Stimulated activated CD4-positive, alpha-beta T cell treated with anti-CD3 and anti-CD28 coated beads, Interleukin-12 subunit alpha, Interleukin-12 subunit beta, amount 100 ng/mL, for 4 hours (primary cell): ENCODE data around the gene LSAMP.

Experiments used
- DNase-seq: peaks from one replicate; pipeline ENCODE4 v3.0.0-alpha.2; 2020

The LSAMP gene

DNA sequence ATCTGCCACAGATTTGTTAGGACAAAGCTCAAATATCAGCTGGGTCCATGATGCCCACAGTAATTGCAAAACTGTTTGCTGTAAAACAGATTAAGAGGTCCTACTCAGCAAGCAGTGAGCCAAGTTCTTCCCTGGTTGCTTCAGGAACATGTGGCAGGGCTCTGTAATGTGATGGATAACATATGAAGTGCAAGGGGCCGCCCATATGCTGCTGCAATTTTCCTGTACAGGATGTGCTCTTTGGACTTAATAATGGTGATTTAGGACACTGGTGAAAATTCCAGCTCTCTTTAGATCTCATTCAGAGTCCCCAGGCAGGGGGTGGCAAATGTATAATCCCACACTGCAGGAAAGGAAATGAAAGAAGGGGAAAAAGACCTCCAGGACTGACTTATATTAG lies 289.4 kb downstream of the LSAMP start:
- DNase-seq = no peak

DNA sequence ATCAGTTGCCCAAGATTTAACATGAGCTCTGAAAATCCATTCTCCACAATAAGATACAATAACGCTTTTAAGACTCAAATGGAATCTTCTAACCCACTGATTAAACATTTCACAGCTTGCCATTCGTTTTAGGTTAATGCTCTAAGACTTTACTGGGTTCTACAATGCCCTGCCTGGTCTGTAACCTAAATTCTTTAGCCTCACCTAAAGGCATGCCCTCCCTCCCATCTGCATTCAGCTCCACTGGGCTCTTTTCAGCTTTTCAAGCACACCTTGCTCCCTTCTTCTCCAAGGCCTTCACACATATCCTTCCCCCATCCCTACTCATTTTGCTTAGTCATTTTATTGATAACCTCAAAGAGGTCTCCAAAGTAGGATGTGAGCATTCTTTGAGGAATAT lies 290.9 kb downstream of the LSAMP start:
- no peak for DNase-seq

DNA sequence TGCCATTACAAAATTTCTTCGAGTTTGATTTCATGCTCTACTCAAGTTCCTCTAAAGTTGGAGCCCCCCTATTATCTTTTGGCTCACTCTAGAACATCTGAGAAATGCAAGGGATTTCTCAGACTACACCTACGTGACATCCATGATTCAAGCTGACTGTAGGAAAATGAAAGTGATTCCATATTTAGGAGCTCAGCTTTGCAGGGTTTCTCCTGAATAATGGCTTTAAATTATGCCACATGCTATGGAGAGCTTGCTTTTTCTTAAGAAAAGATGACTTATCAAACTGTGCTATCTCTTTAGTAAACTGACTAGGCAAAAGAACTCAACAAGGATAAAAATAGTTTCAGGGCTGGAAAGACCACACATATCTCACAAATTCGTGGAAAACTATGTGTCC lies 292.1 kb downstream of the LSAMP start:
- DNase-seq = no peak

DNA sequence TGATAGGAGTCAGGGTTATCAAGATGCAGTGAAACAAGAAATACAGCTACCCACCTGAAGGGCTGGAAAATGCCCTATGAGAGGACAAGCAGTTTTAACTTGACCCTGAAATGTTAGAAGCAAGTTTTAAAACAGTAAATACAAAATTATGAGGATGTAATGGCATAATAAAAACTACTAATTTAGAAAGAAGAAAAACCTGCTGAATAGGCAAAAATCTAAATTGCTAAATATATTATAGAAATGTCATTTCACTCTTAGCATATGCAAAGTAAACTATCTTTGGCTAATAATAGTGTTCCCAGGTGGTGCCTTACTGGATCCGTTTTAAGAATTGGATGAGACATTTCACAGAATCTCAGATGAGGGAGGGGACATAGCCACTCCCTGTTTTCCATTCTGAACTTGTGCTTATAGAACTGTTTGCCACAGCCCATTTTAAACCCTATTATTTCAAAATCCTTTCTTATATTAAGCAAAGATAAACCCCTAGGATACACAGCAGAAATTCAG lies 294.6 kb downstream of the LSAMP start:
- DNase-seq = no peak

DNA sequence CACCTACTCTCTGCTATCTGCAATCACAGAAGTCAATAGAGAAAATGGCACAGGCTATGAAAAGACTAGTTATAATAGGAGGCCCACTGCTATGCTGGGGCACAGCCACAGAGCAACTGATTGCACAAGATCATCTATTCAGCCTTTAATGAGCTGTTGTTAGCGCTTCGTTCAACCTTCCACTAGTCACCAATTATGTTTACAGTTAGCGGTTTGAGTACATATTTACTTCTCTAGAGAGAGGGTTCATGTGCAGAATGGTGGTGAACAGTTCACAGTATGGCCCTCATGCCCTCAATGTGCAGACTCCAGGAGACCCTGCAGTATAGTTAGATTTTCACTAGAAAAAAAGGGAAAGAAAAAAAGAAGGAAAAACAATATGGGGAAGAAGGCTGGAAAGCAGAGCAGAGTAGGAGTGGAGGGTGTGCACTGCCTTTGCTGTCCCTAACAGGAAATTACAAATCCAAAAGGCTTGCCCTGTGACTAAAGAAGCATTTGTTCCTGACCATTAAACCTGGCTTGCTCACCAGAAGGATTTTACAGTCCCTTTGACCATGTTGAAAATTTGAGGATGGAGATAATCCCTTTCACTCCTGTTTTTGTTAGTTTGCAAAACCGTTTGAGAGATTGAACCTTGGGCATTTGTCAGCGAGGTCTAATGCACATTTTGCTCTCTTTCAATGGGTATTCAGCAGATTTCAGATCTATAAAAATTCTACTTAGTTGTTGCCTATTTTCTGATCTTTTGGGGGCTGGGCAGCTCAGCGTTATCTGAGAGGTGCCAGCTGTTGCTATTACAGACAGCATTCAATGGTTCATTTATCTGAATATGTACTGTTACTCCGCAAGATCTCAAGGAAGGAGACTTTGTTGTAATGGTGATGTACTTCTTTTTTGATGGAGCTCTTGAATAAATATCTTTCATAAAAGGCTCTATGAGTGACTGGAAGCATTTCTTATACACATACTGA lies 296.1 kb downstream of the LSAMP start:
- no peak for DNase-seq

DNA sequence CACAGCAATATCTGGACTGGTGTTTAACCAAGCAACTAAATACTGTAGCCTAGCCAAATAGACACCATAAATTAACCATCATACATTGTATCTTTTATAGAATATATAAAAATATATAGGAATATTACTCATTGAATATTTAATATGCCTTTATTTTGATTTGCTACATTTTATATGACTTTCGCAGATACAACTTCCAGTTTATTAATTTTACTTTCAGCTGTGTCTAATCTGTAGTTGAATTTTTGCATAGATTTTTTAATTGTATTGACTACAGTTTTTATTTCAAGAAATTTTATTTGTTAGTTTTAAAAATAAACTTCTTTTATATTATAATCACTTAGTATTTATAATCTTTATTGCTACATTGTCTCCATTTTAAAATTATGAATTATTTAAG lies 299.7 kb downstream of the LSAMP start:
- DNase-seq = no peak

DNA sequence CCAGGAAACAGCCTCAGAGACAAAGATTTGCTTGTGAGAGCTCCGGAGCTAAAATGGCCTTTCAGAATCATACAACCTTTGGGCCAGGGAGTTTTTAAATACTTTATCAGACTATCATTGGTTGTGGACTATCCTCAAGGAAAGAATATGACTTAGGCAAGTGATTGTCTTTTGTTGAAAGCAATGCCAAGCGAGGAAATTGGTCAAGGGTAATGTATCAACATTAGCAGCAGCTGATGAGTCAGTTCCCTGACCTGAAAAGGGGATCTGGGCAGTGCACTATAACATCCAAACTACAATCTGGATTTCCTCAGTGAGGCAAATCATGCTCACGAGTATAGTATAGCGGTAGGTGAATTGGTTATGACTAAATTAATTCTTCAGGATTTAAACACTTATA lies 303.6 kb downstream of the LSAMP start:
- DNase-seq = no peak

DNA sequence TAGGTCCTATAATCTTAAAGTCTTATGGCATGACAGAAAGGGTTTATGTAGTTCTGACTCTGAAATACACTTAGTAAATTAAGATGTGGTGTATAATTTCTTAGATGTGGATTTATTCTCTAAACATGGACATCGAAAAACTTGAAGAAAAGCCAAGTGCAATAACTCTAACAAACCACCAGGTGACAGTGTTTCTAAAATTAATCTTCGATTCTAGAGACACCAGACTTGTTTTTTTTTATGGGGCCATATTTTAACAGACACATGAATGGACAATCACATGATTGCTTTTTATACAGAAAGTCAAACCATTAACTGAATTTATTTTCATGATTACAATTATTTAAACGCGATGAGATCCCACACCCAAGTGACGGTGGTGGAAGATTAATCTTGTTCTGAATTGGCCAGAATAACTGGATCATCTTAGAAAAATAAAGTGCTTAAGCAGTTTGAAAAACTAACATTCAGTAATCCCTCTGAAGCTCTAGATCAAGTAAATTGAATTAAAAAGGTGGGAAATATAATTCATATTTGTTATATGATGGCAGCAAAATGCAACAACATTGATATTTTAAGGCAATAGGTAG lies 305.1 kb downstream of the LSAMP start:
- no peak for DNase-seq

DNA sequence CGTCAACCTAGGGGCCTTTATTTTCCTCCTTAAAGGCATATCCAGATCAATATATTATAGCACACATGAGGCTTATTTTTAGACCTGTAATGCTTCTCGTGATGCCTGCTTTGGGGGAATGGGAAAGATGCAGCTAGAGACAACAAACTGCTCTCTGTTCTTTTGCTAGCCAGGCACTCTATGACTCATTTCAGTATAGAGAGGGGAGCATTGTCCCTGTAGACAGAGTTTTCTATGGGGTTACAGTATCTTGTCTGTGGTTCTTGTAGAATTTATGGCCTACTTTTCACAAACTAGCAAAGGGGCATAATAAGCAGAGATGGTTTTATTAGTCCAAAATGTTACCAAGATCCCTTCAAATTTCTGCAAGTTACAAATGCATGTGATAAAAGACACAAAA lies 305.6 kb downstream of the LSAMP start:
- no peak for DNase-seq

DNA sequence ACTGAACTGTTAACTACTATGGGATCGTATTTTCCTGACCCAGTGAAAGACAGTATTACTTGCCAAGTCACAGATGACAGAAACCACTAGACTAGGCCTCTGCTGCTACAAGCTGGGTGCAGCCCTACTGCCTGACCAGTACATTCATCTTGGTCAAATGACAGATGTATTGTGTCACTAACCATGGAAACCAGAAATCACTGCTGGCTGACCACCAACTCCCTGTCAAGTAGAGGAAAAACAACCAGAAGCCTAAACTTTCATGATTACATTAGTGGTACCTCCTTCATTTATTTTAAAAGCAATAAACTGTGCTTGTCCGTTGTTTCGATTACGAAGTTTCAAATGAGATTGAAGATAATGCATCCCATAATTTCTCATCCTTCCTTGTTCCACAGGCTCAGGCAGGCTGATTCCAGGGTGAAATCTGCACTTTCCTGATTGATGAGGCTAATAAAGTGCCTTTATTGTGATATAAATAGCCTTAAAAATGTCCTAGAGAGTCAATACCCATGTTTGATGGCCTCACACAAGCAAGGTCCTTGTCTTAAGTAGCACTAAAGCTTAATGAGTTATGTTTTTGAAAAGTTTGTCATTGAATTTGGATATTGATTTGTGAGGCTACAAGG lies 309.7 kb downstream of the LSAMP start:
- DNase-seq = no peak

DNA sequence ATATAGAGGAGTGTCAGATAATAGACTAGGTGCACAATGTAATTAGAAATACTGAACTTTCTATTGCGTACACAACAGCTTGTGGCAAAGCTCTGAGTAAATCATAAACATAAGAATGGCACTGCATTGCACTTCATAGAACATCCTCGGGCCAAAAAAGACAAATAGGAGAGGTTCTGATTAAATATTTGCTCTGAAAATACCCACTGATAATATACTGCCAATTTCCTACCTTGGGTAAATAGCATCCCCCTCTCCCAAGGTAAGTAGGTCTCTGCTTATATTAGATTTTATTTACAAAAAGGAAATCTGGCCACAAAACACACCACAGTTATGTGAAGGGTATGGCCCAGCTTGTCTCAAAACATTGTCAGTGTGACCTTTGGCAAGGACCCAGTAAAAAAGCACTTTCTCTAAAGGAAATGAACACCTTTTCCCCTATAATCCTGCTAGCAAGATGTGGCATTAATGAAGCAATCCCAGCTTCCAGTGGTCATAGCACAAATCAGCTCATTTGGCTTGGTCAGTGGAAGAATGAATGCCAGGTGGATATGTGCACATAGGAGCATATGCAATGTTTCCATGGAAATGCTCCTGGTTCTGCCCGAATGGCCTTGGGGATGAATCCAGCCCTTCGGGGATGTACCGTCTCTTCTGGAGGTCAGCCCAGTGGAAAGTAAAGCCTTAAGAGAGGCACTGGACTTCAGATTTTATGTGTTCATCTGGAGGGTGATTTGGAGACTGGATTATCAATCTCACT lies 315.9 kb downstream of the LSAMP start:
- DNase-seq = no peak

DNA sequence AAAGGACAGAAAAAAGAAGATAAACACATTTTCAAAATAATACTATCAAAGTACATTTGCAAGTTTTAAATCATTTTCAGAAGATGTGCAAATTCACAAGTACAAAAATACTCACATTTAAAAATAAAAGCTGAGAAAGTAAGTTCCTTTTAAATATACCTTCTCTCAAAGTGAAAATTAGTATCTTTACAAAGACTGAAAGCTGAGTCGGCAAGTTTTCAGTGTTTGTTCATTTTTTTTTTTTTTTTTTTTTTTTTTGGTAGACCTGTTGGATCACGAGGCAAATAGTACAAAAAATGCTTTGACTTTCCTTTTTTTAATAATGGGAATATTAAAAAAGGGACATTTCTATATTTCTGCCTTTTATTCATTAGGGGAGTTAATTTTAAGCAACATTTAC lies 317.8 kb downstream of the LSAMP start:
- DNase-seq = no peak

DNA sequence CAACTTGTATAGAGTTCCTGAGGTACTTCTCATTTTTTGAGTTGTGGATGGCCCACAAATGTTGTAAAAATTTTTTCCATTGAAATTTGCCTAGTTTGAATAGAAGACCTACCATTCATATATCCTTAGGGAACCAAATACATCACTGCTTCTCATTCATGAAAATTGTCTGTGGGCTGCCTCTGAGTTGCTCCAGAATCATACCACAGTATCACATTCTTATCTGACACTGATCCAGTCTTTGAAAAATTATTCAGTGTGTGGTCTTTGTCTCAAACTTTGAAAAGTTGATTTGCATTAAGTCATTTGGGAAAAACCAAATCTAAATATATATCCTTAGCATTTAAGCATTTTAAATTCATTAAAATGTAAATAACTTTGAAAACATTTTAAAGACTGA lies 321.1 kb downstream of the LSAMP start:
- DNase-seq = no peak

DNA sequence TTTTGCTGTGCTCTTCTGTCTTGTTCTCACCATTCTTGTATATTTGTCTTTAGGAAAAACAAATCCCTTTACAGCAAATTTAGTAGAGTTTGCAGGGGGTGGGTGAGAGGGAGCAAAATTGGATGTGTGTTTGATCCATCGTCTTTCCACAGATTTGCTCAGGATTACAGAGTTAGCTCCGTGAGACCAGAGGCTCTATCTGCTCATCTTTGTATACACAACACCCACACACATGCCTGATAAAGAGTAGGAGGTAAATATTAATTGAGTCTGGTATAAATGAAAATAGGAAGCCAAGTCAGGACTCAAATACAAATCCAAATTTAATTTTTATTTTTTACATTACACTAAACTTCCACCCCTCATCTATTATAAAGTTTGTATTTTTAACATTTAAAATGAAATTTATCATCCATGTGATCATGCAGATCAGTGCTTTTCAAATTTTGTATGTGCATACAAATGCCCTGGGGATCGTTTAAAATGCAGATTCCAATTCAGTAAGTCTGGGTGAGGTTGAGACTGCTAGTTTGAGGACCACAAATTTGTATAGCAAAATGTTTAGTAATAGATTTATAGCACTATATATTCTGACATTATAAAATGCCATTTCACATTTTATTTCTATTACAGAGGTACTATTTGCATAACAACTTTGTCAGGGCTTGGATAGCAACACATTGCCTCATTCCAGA lies 326.7 kb downstream of the LSAMP start:
- no peak for DNase-seq

DNA sequence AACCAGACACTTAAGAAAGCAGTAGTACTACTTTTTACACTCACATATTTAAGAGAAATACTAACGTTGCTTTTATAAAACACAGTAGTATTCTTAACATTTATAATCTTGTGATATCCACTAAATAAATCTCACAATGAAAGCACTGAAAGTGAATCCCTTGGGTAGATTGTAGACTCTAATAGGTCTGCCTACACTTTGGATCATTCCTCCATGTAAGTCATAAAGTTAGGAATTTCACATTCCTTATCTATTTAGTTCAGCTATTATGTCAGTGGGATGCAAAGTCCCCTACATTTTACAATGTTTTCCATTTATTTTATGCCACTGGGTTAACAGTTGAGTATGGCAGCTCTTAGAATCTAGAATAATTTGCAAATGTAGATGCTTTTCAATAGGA lies 330.7 kb downstream of the LSAMP start:
- DNase-seq = no peak

DNA sequence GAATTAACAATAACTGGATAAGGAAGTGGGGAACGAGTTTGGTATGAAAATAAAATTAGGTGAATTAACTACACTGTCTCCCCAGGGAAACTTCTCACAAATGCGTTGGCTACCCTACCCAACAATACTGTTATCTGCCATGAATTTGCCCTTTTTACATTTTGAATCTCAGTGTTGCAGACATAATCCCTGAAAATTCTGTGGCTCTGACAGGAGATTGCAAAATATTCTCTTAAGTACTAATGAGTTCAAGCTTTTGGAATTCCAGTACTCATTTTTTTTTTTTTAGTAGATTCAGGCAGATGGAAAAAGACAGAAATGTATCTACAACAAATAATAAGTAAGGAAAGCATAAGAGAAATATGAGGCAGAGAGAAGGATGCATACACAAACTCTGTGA lies 332.6 kb downstream of the LSAMP start:
- DNase-seq = no peak

DNA sequence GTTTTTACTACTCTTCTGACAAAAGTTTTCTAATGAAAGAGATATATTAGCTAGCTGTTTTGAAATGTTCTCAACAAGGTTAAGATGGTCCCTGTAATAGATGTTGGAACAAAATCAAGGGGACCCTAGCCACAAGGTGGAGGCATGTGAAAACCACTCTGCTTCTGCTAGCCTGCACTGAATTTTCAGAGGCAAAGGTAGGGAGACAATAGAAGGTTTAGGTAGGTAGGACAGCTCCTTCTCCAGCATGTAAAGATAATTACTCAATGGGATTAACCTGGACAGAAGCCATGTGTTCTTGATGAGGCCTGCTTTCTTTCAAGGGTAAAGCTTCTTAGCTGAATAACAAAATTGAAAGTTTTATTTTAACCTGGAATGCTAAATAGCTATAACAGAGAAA lies 333.5 kb downstream of the LSAMP start:
- DNase-seq = no peak

DNA sequence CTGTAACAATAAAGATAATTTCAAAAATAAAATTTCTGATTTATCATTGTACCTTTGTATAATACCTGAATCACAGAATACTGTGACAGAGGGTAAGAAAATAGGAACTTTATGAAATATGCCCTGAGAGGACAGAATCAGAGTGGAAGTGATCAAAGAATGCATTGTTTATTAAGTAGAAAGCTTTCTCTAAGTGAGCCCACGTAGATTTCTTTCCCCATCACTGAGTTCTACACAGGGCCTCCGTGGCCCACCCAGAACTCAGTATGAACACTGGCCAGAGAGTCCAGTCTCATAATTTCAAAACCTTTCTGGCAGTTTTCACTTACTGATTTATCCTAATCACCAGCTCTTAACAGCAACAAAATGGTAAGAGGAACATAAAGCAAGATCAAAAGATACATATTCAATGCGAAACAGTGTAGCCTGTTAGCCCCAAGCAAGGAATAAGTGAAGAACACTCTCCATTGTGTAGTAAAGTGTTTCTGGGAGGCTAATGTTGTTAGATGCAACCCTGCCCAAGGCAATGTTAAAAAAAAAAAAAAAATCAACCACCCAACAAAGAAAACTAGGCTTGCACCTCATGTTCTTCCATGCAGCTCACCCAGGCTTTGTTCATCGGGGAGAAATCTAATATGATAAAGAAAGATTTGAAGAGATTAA lies 341.3 kb downstream of the LSAMP start:
- no peak for DNase-seq

DNA sequence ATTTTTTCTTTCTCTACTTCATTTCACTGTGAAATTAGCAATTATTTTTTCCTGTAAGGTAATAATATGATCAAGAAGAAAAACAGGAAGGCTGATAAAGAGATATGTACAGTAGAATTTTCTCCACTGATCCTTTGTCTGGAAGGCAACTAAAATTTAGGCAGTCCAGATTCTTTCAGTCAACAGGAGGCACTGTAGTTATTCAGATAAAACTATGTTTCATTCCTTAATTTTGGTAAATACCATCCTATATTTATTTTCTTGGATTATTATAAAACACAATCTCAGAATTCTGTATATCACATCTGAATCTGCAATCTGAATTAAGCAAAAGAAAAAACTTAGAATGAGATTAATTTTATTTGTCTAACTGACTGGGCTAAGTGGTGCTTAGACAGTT lies 343.2 kb downstream of the LSAMP start:
- DNase-seq = no peak

DNA sequence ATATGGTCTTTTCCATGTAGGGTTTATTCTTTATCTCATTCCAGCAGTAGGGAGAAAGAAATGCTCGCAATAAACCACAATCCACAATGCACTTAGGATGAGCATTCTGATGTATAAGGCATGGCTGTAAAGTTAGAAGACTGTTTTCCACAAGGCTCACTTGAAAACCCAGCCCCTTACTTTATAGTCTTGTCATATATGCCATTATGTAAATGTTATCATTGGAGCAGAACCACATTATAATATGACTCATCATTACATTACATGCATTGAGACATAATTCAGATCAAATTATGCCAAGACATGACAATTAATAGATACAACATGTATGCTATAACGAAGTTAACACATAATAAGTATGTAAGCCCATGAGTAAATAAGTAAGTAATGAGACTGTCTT lies 348.1 kb downstream of the LSAMP start:
- no peak for DNase-seq

DNA sequence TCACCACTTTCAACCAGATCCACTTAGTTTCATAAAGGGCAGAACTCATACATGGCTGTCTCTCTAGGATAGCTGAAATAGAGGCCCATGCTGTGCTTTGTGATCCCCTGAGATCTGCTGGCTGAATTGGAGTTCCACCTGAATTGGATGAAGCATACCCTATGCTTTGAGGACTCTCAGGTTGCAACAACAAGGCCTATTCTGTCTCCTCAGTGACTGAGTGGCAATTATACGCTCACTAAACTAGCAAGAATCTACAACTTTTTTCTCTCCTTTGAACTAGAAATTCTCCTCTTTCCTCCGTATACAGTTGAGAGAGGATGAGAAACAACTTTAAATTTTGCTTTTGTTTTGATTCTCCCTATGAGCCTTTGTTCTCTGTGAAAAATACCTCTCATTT lies 348.7 kb downstream of the LSAMP start:
- no peak for DNase-seq

DNA sequence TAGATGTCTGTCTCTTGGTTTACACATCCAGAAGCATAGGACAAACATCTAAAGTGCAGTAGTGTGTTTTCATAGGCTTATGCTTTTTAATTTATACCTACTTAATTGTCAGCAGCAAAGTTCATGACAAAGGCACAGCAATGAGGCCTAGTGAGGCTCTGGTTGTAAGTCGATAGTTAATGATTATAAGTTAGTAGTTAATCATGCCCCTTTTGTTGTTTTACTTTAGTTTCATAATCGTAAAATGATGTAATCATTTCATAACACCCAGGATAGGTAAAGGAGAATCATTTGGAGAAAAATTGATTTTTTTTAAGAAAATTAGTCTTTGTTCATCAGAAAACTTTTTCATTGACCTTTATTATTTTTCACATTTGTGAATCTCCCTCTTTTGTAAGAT lies 351.9 kb downstream of the LSAMP start:
- DNase-seq = no peak
